IMR-90 (cell line): ENCODE measurements around the gene FANK1. TPM values are rescaled to one million over a fixed set of nuclear protein-coding genes. Genes with fewer than 3 reads are reported as not detected.
"Not testable (repeated sequence)": the region's sequence is repeated elsewhere in the genome, so short reads cannot be mapped to it uniquely, and the experiment has no call there.

Source experiments
- ATAC-seq: fragments of 200-7000 bp; cut with Tn5 transposase; 2 replicates; pipeline ENCODE4 v1.9.1; 2020; ENCODE audit warnings: low read depth, mild to moderate bottlenecking, moderate library complexity
- BruUV-seq: library from RNA; stranded (reverse); fragments of 400-500 nt; replicated peaks from 2 replicates; lab custom pipeline; 2021; lab: Mats Ljungman, UMichigan
- CTCF ChIA-PET: fragments of 300-600 bp; formaldehyde crosslinking; extraction: SDS; loops from one replicate; lab custom pipeline; 2021; ENCODE audit warnings: antibody characterized with exemption; lab: Yijun Ruan, JAX
- POLR2A ChIA-PET: fragments of 300-600 bp; sonication (Branson Sonifier 250); formaldehyde crosslinking; loops from one replicate; lab custom pipeline; 2022; ENCODE audit warnings: antibody characterized with exemption; ENCODE audit not compliant: unreplicated experiment; lab: Charles Lee
- DNase-seq: peaks from one replicate; pipeline ENCODE4 v3.0.0; 2013
- H2AFZ ChIP-seq: replicated peaks from 2 replicates; pipeline ENCODE3; 2013; ENCODE audit warnings: low read length, mild to moderate bottlenecking; ENCODE audit not compliant: poor library complexity
- H2AK5ac ChIP-seq: 2 replicates; pipeline ENCODE4 v1.6.1; 2013; ENCODE audit warnings: low read depth, low read length, inconsistent platforms
- H2AK9ac ChIP-seq: replicated peaks from 2 replicates; pipeline ENCODE3; 2013; ENCODE audit warnings: mild to moderate bottlenecking, low read depth, low read length, moderate library complexity; ENCODE audit not compliant: poor library complexity
- H2BK120ac ChIP-seq: 2 replicates; pipeline ENCODE4 v1.6.1; 2013; ENCODE audit warnings: low read depth, low read length, inconsistent platforms
- H2BK15ac ChIP-seq: 3 replicates; pipeline ENCODE4 v1.6.1; 2013; ENCODE audit warnings: low read depth, low read length, inconsistent platforms
- H2BK20ac ChIP-seq: 2 replicates; pipeline ENCODE4 v1.6.1; 2013; ENCODE audit warnings: low read depth, mild to moderate bottlenecking, inconsistent platforms, low read length, moderate library complexity
- H2BK5ac ChIP-seq: 2 replicates; pipeline ENCODE4 v1.6.1; 2013; ENCODE audit warnings: mild to moderate bottlenecking, low read depth, low read length, inconsistent platforms; ENCODE audit not compliant: poor library complexity, severe bottlenecking
- H3K14ac ChIP-seq: replicated peaks from 2 replicates; pipeline ENCODE4 v1.6.1; 2013; ENCODE audit warnings: low read depth, low read length, inconsistent platforms
- H3K18ac ChIP-seq: 2 replicates; pipeline ENCODE4 v1.6.1; 2013; ENCODE audit warnings: low read depth, low read length, control low read depth
- H3K23ac ChIP-seq: 2 replicates; pipeline ENCODE4 v1.6.1; 2013; ENCODE audit warnings: low read depth, low read length, inconsistent platforms
- H3K27ac ChIP-seq: 2 replicates; pipeline ENCODE4 v1.5.1; 2013; ENCODE audit warnings: mild to moderate bottlenecking, control low read depth, low read length; ENCODE audit not compliant: insufficient read depth
- H3K27me3 ChIP-seq: 2 replicates; pipeline ENCODE4 v1.6.1; 2013; ENCODE audit warnings: low read length; ENCODE audit not compliant: control insufficient read depth, insufficient read depth
- H3K36me3 ChIP-seq: 2 replicates; pipeline ENCODE4 v1.6.1; 2013; ENCODE audit warnings: low read length, mixed read lengths; ENCODE audit not compliant: control insufficient read depth, insufficient read depth
- H3K4ac ChIP-seq: 2 replicates; pipeline ENCODE4 v1.6.1; 2013; ENCODE audit warnings: low read depth, low read length, inconsistent platforms
- H3K4me1 ChIP-seq: 2 replicates; pipeline ENCODE4 v1.6.1; 2013; ENCODE audit warnings: low read length, mixed read lengths; ENCODE audit not compliant: control insufficient read depth, insufficient read depth
- H3K4me2 ChIP-seq: 2 replicates; pipeline ENCODE4 v1.6.1; 2013; ENCODE audit warnings: low read depth, mild to moderate bottlenecking, control low read depth, low read length, moderate library complexity
- H3K4me3 ChIP-seq: 2 replicates; pipeline ENCODE4 v1.5.1; 2013; ENCODE audit warnings: low read depth, mild to moderate bottlenecking, control low read depth, low read length, moderate library complexity; ENCODE audit not compliant: insufficient read depth
- H3K56ac ChIP-seq: 2 replicates; pipeline ENCODE4 v1.6.1; 2013; ENCODE audit warnings: low read length, inconsistent platforms; ENCODE audit not compliant: insufficient read depth; ENCODE audit errors: extremely low read depth
- H3K79me1 ChIP-seq, 2 experiments: 2 replicates each; pipeline ENCODE4 v1.6.1; 2013; ENCODE audit warnings: low read length in 2 of 2, inconsistent platforms in 1 of 2, low read depth in 1 of 2
- H3K9ac ChIP-seq: 2 replicates; pipeline ENCODE4 v1.6.1; 2013; ENCODE audit warnings: low read depth, low read length, control low read depth
- H3K9me1 ChIP-seq: 2 replicates; pipeline ENCODE4 v1.6.1; 2013; ENCODE audit warnings: low read length, inconsistent platforms; ENCODE audit not compliant: insufficient read depth
- H3K9me3 ChIP-seq: 2 replicates; pipeline ENCODE4 v1.6.1; 2013; ENCODE audit warnings: low read length; ENCODE audit not compliant: control insufficient read depth, insufficient read depth
- H4K20me1 ChIP-seq: 2 replicates; pipeline ENCODE4 v1.6.1; 2013; ENCODE audit warnings: low read length, inconsistent platforms; ENCODE audit not compliant: insufficient read depth
- H4K5ac ChIP-seq: 2 replicates; pipeline ENCODE4 v1.6.1; 2013; ENCODE audit warnings: mild to moderate bottlenecking, low read depth, low read length, control low read depth
- H4K8ac ChIP-seq, 2 experiments: 2 replicates each; pipeline ENCODE4 v1.6.1; 2013; ENCODE audit warnings: low read depth in 2 of 2, low read length in 2 of 2, control low read depth in 1 of 2, inconsistent platforms in 1 of 2
- H4K91ac ChIP-seq: 2 replicates; pipeline ENCODE4 v1.6.1; 2013; ENCODE audit warnings: low read depth, low read length, inconsistent platforms; ENCODE audit not compliant: insufficient read depth
- MAFK ChIP-seq: IDR thresholded peaks from 2 replicates; pipeline ENCODE4 v1.6.1; 2012; ENCODE audit warnings: low read depth, low read length, improper control_type of control experiment
- MXI1 ChIP-seq: IDR thresholded peaks from 2 replicates; pipeline ENCODE4 v1.6.1; 2012; ENCODE audit warnings: low read depth, mild to moderate bottlenecking, low read length, moderate library complexity, borderline replicate concordance
- WGBS, 2 experiments: methylation state at CpG; one replicate each; pipeline versions ENCODE4 v1.1.5 to v1.1.7; 2013; ENCODE audit warnings: missing lambda C conversion rate in 2 of 2; ENCODE audit not compliant: insufficient read length in 1 of 2; ENCODE audit errors: extremely low coverage in 2 of 2; 5-methylcytosine and 5-hydroxymethylcytosine counted together
- dilution Hi-C: fragments of 300-500 bp; cut with HindIII; formaldehyde crosslinking; loops from one replicate; pipeline ENCODE4 v1.14.3; 2018; ENCODE audit warnings: low sequenced_read_pairs; ENCODE audit not compliant: unreplicated experiment
- in situ Hi-C: fragments of 300-500 bp; cut with MboI; formaldehyde crosslinking; loops from 3 replicates; pipeline ENCODE4 v1.14.3; 2019; ENCODE audit warnings: low sequenced_read_pairs, inconsistent platforms, mixed read lengths
- intact Hi-C: fragments of 100-400 bp; cut with micrococcal nuclease; formaldehyde crosslinking; loops from 2 replicates; pipeline ENCODE4 v1.10.0; 2022
- polyA plus RNA-seq, 3 experiments: library from polyadenylated mRNA; depleted of rRNA; stranded (reverse); fragments of >200 nt; gene quantifications; 2 replicates each; pipeline ENCODE4 v1.2.3, GENCODE V29; 2012; ENCODE audit warnings: low replicate concordance in 1 of 3
- total RNA-seq: library from RNA; depleted of rRNA; stranded (reverse); fragments of >200 nt; gene quantifications from 2 replicates; pipeline ENCODE4 v1.2.3, GENCODE V29; 2012

The FANK1 gene
- total and polyA plus RNA-seq, 2 of the 4 experiments (the other 2 are of a cell fraction), result 0.90 to 2.2 TPM

GRCh38 chr10:125916977-125917376 is 20.6 kb downstream of the FANK1 start:
- H4K20me1 ChIP-seq, result no peaks in the 10 kb centered on the region
- DNase-seq (no peak), ATAC-seq (no peak)
- TF ChIP-seq MXI1 (no peak), MAFK (0 out of 2 replicates have a peak, but pooled peaks have one; percentile 35)
- ChIA-PET POLR2A (no interaction called here), CTCF (no interaction called here)
- no peak overlapping the region for H2AFZ ChIP-seq
- H3K4me3 ChIP-seq, result no peak overlapping the region
- H3K4me1 ChIP-seq, result peaks cover 4% of the 10 kb centered on the region; the same call in 1 of the 2 replicates
- no peaks in the 10 kb centered on the region for H3K9me1 ChIP-seq
- in situ Hi-C loops (no loop called here), intact Hi-C loops (no loop called here), dilution Hi-C loops (no loop called here)
- no CpG with 5 or more reads among the region's 3 CpGs for WGBS, 2 experiments
- BruUV-seq, result no TSS peak
- H3K36me3 ChIP-seq, result no peaks in the 10 kb centered on the region
- H3K23ac ChIP-seq, result no peak overlapping the region
- no peak overlapping the region for H3K14ac ChIP-seq
- H3K18ac ChIP-seq, result no peak overlapping the region
- no peak overlapping the region for H2BK15ac ChIP-seq
- no peak overlapping the region for H3K27ac ChIP-seq
- H3K4me2 ChIP-seq, result no peak overlapping the region
- no peak overlapping the region for H4K91ac ChIP-seq
- H3K79me1 ChIP-seq, result no peaks in the 10 kb centered on the region
- H4K5ac ChIP-seq, result no peak overlapping the region
- H3K9me3 ChIP-seq, result no peaks in the 10 kb centered on the region
- H4K8ac ChIP-seq, result no peak overlapping the region
- no peak overlapping the region for H2AK5ac ChIP-seq
- H2BK5ac ChIP-seq, result no peak overlapping the region
- no peaks in the 10 kb centered on the region for H3K27me3 ChIP-seq
- no peak overlapping the region for H2AK9ac ChIP-seq
- H3K9ac ChIP-seq, result no peak overlapping the region
- no peak overlapping the region for H3K4ac ChIP-seq
- H3K56ac ChIP-seq, result no peak overlapping the region
- no peak overlapping the region for H2BK20ac ChIP-seq
- no peak overlapping the region for H2BK120ac ChIP-seq

GRCh38 chr10:125917704-125918361 is 21.5 kb downstream of the FANK1 start:
- H3K18ac ChIP-seq, intact Hi-C loops, POLR2A ChIA-PET, H4K91ac ChIP-seq, DNase-seq, dilution Hi-C loops, H2BK15ac ChIP-seq, H3K27ac ChIP-seq, H3K36me3 ChIP-seq, H2AK9ac ChIP-seq, H2BK20ac ChIP-seq, H3K9me3 ChIP-seq, H3K9me1 ChIP-seq, H3K79me1 ChIP-seq, H4K20me1 ChIP-seq, H3K14ac ChIP-seq, CTCF ChIA-PET, BruUV-seq, H3K27me3 ChIP-seq, H2BK5ac ChIP-seq, H3K4me2 ChIP-seq, H2BK120ac ChIP-seq, H3K9ac ChIP-seq, H3K4ac ChIP-seq, H3K4me3 ChIP-seq, H3K4me1 ChIP-seq, H4K8ac ChIP-seq, H3K56ac ChIP-seq, H4K5ac ChIP-seq, H2AFZ ChIP-seq, H3K23ac ChIP-seq, in situ Hi-C loops, ATAC-seq, H2AK5ac ChIP-seq: not testable (repeated sequence)
- 63% methylated on average over 1 of the region's 8 CpGs; no CpG with 5 or more reads in 1 of the 2 experiments for WGBS, 2 experiments
